COLO829 (cell line): ENCODE measurements around the gene SH3D19.
A peak's percentile ranks its signal among the peaks of the same experiment; 100 is the strongest.
"Not testable (repeated sequence)": the region's sequence is repeated elsewhere in the genome, so short reads cannot be mapped to it uniquely, and the experiment has no call there.

ENCODE experiments used
- DNase-seq: peaks from one replicate; pipeline ENCODE4 v3.0.0; 2012; ENCODE audit warnings: low spot score

Gene SH3D19

GRCh38 chr4:151325111-151325948 is at the start of gene SH3D19:
TSS of gene SH3D19 (minus strand) at chr4:151325605. CDS start at chr4:151325352, 253 bp downstream.
- DNase-seq = peak; percentile 45

DNA sequence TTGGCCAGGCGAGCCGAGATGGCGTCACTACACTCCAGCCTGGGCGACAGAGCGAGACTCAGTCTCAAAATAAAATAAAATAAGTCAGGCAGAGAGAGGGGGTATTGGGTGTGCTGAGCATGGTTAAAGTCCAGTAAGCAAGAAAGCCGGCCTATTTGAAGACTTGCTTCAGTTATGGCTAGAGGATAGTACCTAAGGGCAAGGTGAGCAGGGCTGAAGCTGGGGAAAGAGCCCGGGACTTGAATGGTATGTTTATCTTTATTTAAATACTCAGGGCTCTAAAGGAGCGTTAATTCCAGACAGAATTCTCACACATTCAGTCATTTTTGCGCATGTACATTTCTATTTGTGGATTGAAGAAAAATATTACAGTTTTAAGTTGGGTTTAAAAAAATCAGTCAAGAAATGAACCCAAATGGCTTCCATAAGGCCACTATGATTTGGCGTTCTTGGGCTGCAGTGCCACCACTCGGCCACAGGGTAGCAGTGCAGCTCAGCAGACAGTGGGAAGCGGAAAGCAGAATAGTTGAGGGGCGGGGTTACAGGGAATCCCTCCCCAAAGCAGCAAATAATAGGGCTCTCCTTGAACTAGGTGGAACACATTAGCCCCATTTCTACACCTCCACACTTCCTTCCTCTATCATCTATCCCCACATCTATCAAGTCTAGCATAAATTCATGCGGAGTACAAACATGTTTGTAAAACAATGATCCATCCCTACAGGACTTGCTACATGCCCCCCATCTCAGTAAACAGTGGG is 37.2 kb upstream of the SH3D19 start:
- DNase-seq = peak; percentile 84

- no peak for DNase-seq
Observed at GRCh38 chr4:151361966-151362365, 36.6 kb upstream of the SH3D19 start.

- no peak for DNase-seq
Observed at GRCh38 chr4:151361126-151361525, 35.7 kb upstream of the SH3D19 start.

GRCh38 chr4:151359576-151359975 is 34.2 kb upstream of the SH3D19 start:
- DNase-seq = peak; percentile 89

- DNase-seq = peak; percentile 78
Observed at GRCh38 chr4:151358266-151358665, 32.9 kb upstream of the SH3D19 start.

DNA sequence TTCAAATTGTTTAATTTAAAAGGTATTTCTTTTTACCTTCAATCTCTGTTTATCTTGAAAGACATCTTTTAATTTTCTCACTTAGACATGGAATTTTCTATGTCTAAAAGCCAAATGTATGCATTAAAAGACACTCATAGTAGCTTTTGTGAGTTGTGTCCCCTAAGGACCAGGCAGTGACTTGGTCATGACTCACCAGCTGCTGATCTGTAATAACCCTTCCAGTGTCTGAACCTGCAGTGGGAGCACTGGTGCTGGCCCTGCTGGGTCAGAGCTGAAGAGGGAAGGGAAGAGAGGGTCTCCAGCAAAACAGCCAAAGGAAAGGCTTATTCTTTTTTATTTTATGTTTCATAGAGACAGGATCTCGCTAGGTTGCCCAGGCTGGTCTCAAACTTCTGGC is 31.1 kb upstream of the SH3D19 start:
- DNase-seq = peak; percentile 64

DNA sequence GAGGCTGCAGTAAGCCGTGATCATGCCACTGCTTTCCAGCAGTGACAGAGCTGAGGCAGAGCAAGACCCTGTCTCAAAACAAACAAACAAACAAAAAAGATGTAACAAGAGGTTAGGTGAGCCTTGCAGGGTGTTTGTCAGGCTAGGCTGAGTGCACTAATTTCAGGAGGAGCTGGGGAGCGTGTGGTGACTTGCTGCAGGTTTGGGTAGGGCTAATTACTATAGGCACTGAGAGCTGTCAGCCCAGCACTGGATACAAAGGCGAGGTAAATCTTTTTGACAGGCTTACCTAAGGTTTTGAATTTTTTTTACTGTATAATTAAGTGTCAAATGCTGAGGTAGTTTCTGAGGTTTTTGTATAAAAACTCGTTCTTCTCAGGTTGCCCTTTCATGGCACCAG is 29.8 kb upstream of the SH3D19 start:
- no peak for DNase-seq

DNA sequence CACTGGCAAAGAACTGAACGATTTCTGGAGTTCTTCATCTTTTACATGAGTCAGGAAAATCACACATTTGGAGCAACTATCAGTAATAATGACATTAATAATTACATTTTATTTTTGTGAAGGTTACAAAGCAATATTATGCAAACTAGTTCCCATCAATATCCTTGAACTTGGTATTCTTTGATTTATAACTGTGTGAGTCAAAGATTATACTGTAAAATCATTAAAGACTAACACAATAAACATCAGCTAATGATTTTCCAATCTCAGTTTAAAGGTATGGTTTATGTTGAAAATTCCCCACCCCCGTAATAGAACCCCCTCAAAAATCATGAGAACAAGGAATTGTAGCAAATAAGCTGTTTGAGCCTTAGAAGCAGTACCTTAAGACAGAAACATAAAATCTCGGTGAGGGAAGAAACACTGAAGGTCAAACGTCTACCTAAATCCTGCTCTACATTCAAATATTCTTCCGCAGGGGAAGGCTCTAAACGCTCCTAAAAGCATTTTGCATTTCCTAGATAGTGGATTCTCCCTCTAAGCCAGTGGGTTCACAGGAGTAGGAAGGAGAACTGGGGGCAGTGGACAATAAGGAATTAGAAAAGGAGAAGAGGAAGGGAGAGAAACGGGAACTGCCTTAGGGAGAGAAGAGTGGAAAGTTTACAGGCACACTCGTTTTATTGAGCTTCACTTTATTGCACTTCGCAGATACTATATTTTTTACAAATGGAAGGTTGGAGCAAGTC is 22.3 kb upstream of the SH3D19 start:
- no peak for DNase-seq

- DNase-seq = no peak
Observed at GRCh38 chr4:151344948-151345347, 19.5 kb upstream of the SH3D19 start.

DNA sequence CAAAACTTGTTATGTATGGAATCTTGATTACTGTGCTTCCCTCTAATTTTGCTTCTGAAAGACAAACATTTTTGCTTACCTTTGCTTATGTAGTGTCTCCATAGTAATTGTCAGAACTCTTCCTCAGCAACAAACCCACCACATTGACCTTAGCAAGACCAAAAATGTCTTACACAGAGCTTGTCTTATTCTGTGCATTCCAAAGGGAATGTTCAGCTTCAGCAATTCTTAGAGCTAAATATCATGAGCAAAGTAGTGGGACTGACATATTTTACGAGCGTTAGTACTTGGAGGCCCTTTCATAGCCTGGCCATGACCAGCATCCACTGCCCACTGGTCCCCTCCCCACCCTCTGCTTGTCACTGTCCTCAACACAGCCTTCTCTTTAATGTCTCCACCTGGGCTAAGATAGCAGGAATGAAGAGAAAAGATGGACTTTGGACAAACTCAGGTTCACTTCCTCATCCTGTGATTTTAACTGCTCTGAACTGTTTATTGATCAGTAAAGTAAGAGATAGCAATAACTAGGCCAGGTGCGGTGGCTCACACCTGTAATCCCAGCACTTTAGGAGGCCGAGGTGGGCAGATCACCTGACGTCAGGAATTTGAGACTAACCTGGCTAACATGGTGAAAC is 15.5 kb upstream of the SH3D19 start:
- no peak for DNase-seq

GRCh38 chr4:151339467-151339866 is 14.1 kb upstream of the SH3D19 start:
- no peak for DNase-seq

DNA sequence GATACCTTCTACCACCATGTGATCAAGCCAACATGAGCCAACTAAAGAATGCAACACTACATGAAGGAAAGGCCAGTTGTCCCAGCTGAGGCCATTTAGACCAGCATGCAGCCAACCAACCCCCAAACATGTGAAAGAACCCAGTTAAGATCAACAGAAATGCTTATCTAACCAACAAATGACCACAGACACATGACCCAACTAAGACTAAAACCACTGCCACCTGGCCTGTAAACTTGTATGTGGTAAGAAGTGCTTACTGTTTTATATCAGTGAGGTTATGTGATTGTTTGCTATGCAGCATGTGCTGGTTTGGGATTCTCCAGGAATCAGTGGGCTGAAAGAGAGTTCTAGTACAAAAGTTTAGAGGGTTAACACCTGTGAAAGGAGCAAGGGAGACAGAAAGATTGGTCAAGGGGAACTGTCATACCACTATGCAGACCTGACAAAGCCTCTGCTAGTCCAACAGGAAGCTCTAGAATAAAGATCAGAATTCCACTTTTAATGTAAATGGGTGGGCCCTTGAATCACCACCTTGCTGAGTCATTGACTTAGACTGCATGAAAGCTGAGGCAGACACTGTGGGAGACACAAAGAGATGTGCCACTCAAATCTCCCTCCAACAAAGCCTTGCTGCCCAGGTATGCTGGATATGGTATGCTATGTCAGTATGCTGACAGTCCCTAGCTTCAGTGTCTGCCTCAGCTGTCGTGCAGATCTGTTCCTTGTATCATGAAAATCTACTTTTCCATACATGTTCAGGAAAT is 6.1 kb upstream of the SH3D19 start:
- no peak for DNase-seq

- no peak for DNase-seq
Observed at GRCh38 chr4:151329217-151330007, 4.0 kb upstream of the SH3D19 start.

DNA sequence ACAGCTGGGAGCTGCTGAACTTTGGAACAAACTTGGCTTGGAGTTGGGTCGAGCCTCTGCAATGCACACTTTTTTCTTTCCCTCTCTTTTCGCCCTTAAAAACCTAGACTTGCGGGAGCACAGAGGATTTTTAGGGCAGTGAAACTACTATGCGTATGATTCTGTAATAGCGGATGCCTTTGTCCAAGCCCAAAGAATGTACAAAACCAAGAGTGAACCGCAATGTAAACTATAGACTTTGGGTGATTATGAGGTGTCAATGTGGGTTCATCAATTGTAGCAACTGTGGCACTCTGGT is 493 bp upstream of the SH3D19 start:
- no peak for DNase-seq

- peak; percentile 46 for DNase-seq
Observed at GRCh38 chr4:151324752-151325110, 674 bp downstream of the SH3D19 start.

- no peak for DNase-seq
Observed at GRCh38 chr4:151324124-151324751, 1.2 kb downstream of the SH3D19 start.

DNA sequence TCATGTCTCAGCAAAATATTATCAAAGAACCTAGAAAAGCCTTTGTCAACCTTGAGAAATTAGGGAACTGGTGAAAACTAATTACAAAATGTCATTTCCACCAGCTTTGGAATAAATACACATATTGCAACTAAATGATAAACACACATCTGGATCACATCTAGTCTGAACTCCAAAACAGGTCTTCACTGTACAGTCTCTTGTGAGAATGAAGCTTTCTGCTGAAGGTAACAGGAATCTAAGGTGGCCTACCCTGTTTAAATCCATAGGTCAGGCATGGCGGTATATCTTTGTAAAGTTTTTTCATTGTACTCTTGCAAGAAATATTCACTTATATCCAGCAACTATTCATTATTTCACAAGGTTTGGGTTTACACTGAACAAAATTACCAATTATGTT is 1.7 kb downstream of the SH3D19 start:
- no peak for DNase-seq

GRCh38 chr4:151322570-151322969 is 2.8 kb downstream of the SH3D19 start:
- DNase-seq = peak; percentile 63

GRCh38 chr4:151322161-151322560 is 3.2 kb downstream of the SH3D19 start:
- not testable (repeated sequence) for DNase-seq
